Left forelimb (tissue), 1 donor: ENCODE results near the gene CYTIP.
"Not testable (repeated sequence)": the region's sequence is repeated elsewhere in the genome, so short reads cannot be mapped to it uniquely, and the experiment has no call there.

Experiments used
- DNase-seq: peaks from one replicate; pipeline ENCODE4 v3.0.0-alpha.2; 2018; ENCODE audit warnings: low spot score

CYTIP gene

GRCh38 chr2:157424374-157424773 lies 19.5 kb downstream of the CYTIP start:
- no peak for DNase-seq

- no peak for DNase-seq
Measured at GRCh38 chr2:157421964-157422363, 21.9 kb downstream of the CYTIP start.

- DNase-seq = no peak
Measured at GRCh38 chr2:157421331-157421944, 22.5 kb downstream of the CYTIP start.

- no peak for DNase-seq
Measured at GRCh38 chr2:157420771-157421323, 23.0 kb downstream of the CYTIP start.

- no peak for DNase-seq
Measured at GRCh38 chr2:157419031-157419575, 24.8 kb downstream of the CYTIP start.

- no peak for DNase-seq
Measured at GRCh38 chr2:157418239-157418641, 25.6 kb downstream of the CYTIP start.

GRCh38 chr2:157415591-157416101 lies 28.2 kb downstream of the CYTIP start:
- DNase-seq = no peak

GRCh38 chr2:157414050-157414449 lies 29.8 kb downstream of the CYTIP start:
- no peak for DNase-seq

- no peak for DNase-seq
Measured at GRCh38 chr2:157413326-157414035, 30.4 kb downstream of the CYTIP start.

- no peak for DNase-seq
Measured at GRCh38 chr2:157411624-157412336, 32.1 kb downstream of the CYTIP start.

GRCh38 chr2:157405398-157405797 lies 38.5 kb downstream of the CYTIP start:
- DNase-seq = not testable (repeated sequence)

GRCh38 chr2:157404363-157404762 lies 39.5 kb downstream of the CYTIP start:
- DNase-seq = no peak

- not testable (repeated sequence) for DNase-seq
Measured at GRCh38 chr2:157402801-157403485, 40.9 kb downstream of the CYTIP start.

GRCh38 chr2:157395811-157396210 lies 48.1 kb downstream of the CYTIP start:
- no peak for DNase-seq

- DNase-seq = no peak
Measured at GRCh38 chr2:157394928-157395327, 49.0 kb downstream of the CYTIP start.

- no peak for DNase-seq
Measured at GRCh38 chr2:157393348-157393747, 50.5 kb downstream of the CYTIP start.

GRCh38 chr2:157388827-157389226 lies 55.1 kb downstream of the CYTIP start:
- DNase-seq = no peak

- no peak for DNase-seq
Measured at GRCh38 chr2:157386747-157387146, 57.1 kb downstream of the CYTIP start.

- no peak for DNase-seq
Measured at GRCh38 chr2:157386247-157386646, 57.6 kb downstream of the CYTIP start.

- DNase-seq = no peak
Measured at GRCh38 chr2:157377861-157378260, 66.0 kb downstream of the CYTIP start.

GRCh38 chr2:157376041-157376440 lies 67.8 kb downstream of the CYTIP start:
- DNase-seq = no peak

GRCh38 chr2:157375384-157375783 lies 68.5 kb downstream of the CYTIP start:
- no peak for DNase-seq
